ENCODE data around the gene COX4I1. TPM values are rescaled to one million over a fixed set of nuclear protein-coding genes. Genes with fewer than 3 reads are reported as not detected.

The COX4I1 gene
- total RNA-seq, 2 donors from 2014 or later, result 436 to 471 TPM

- Mint-ChIP-seq H3K9me3 (peaks cover 23% of the 10 kb centered on the region), H3K27me3 (ENCODE audit: insufficient read depth) (peaks cover 11% of the 10 kb centered on the region), H3K4me1 (no peaks in the 10 kb centered on the region), H3K36me3 (ENCODE audit: low read depth) (no peaks in the 10 kb centered on the region), H3K27ac (no peak overlapping the region), H3K4me3 (no peak overlapping the region)
- H3K9me3 ChIP-seq (ENCODE audit: control insufficient read depth, low read length), result no peaks in the 10 kb centered on the region
- no peaks in the 10 kb centered on the region for H3K36me3 ChIP-seq (ENCODE audit: control insufficient read depth, insufficient read depth, low read length)
- no peak overlapping the region for H3K27ac ChIP-seq (ENCODE audit: low read depth, low read length)
- no peak for DNase-seq
- no peaks in the 10 kb centered on the region for H3K27me3 ChIP-seq (ENCODE audit: control insufficient read depth, insufficient read depth, low read length, poor library complexity, severe bottlenecking)
- no peak overlapping the region for H3K4me3 ChIP-seq (ENCODE audit: low read length)
- H3K4me1 ChIP-seq (ENCODE audit: control insufficient read depth, insufficient read depth, low read length), result no peaks in the 10 kb centered on the region
- WGBS, 2 experiments (ENCODE audit: insufficient coverage in 1 of 2, insufficient read length in 1 of 2), result 92 to 94% methylated on average over 5 to 9 of the region's 9 CpGs
- TF ChIP-seq CTCF (conservative IDR thresholded peaks at IDR 0.05), result no peak
- no peak overlapping the region for H3K9ac ChIP-seq (ENCODE audit: extremely low read depth, low read length, poor library complexity, severe bottlenecking)
Observed at GRCh38 chr16:85830821-85831220, 31.3 kb downstream of the COX4I1 start.

- no peak overlapping the region for H3K4me3 ChIP-seq (ENCODE audit: low read length)
- TF ChIP-seq CTCF (conservative IDR thresholded peaks at IDR 0.05), result no peak
- no peak overlapping the region for H3K9ac ChIP-seq (ENCODE audit: extremely low read depth, low read length, poor library complexity, severe bottlenecking)
- H3K4me1 ChIP-seq (ENCODE audit: control insufficient read depth, insufficient read depth, low read length), result no peaks in the 10 kb centered on the region
- Mint-ChIP-seq H3K27ac (no peak overlapping the region), H3K9me3 (peaks cover 23% of the 10 kb centered on the region), H3K4me1 (no peaks in the 10 kb centered on the region), H3K4me3 (no peak overlapping the region), H3K27me3 (ENCODE audit: insufficient read depth) (peaks cover 11% of the 10 kb centered on the region), H3K36me3 (ENCODE audit: low read depth) (no peaks in the 10 kb centered on the region)
- WGBS, 2 experiments (ENCODE audit: insufficient coverage in 1 of 2, insufficient read length in 1 of 2), result 77 to 83% methylated on average over 16 to 21 of the region's 21 CpGs
- H3K27me3 ChIP-seq (ENCODE audit: control insufficient read depth, insufficient read depth, low read length, poor library complexity, severe bottlenecking), result peaks cover 7% of the 10 kb centered on the region
- no peak overlapping the region for H3K27ac ChIP-seq (ENCODE audit: low read depth, low read length)
- H3K9me3 ChIP-seq (ENCODE audit: control insufficient read depth, low read length), result no peaks in the 10 kb centered on the region
- no peak for DNase-seq
- H3K36me3 ChIP-seq (ENCODE audit: control insufficient read depth, insufficient read depth, low read length), result no peaks in the 10 kb centered on the region
Observed at GRCh38 chr16:85832570-85833218, 33.2 kb downstream of the COX4I1 start.

GRCh38 chr16:85833219-85833920, 33.9 kb downstream of the COX4I1 start:
- no peak for DNase-seq
- Mint-ChIP-seq H3K4me1 (no peaks in the 10 kb centered on the region), H3K36me3 (ENCODE audit: low read depth) (no peaks in the 10 kb centered on the region), H3K9me3 (peaks cover 23% of the 10 kb centered on the region), H3K27me3 (ENCODE audit: insufficient read depth) (peaks cover 11% of the 10 kb centered on the region), H3K4me3 (no peak overlapping the region), H3K27ac (no peak overlapping the region)
- Histone ChIP-seq H3K4me1 (ENCODE audit: control insufficient read depth, insufficient read depth, low read length) (no peaks in the 10 kb centered on the region), H3K27ac (ENCODE audit: low read depth, low read length) (no peak overlapping the region), H3K9me3 (ENCODE audit: control insufficient read depth, low read length) (no peaks in the 10 kb centered on the region), H3K36me3 (ENCODE audit: control insufficient read depth, insufficient read depth, low read length) (no peaks in the 10 kb centered on the region), H3K4me3 (ENCODE audit: low read length) (no peak overlapping the region), H3K9ac (ENCODE audit: extremely low read depth, low read length, poor library complexity, severe bottlenecking) (no peak overlapping the region), H3K27me3 (ENCODE audit: control insufficient read depth, insufficient read depth, low read length, poor library complexity, severe bottlenecking) (peaks cover 7% of the 10 kb centered on the region)
- 92 to 94% methylated on average over 6 to 22 of the region's 22 CpGs for WGBS, 2 experiments (ENCODE audit: insufficient coverage in 1 of 2, insufficient read length in 1 of 2)
- no peak for TF ChIP-seq CTCF (conservative IDR thresholded peaks at IDR 0.05)

All from endodermal cell (in vitro differentiated cells).